Measurements from ENCODE around the gene SLC25A36. TPM values are rescaled to one million over a fixed set of nuclear protein-coding genes. Genes with fewer than 3 reads are reported as not detected.

Gene SLC25A36
- total and polyA plus RNA-seq, 2 donors (not counting 3 experiments of a cell fraction or from before 2014, with no cell fraction given): 17.7 to 38.8 TPM

- no peaks in the 10 kb centered on the region for H3K9me1 ChIP-seq (replicated peaks; ENCODE audit: control insufficient read depth, extremely low read depth, insufficient read depth, low read length)
- peaks cover 0 to 8% of the 10 kb centered on the region in 2 experiments for H3K27me3 ChIP-seq (ENCODE audit: control insufficient read depth in 2 of 2, insufficient read depth in 2 of 2, low read length in 2 of 2)
- DNase-seq (ENCODE audit: low read depth, low spot score) (no peak), FAIRE-seq (no peak)
- H2AFZ ChIP-seq (ENCODE audit: low read depth, low read length): no peak overlapping the region
- TF ChIP-seq POLR2AphosphoS5 (IDR thresholded peaks at IDR 0.05; ENCODE audit: insufficient read depth, low read depth, low read length) (no peak), MYC (IDR thresholded peaks at IDR 0.05; ENCODE audit: low read depth, low read length) (no peak), GATA2 (IDR thresholded peaks at IDR 0.05; ENCODE audit: insufficient read depth, insufficient read length, low read depth, low read length) (no peak), EZH2 (IDR thresholded peaks at IDR 0.05; ENCODE audit: borderline replicate concordance, low read depth, low read length, severe bottlenecking) (no peak), JUN (IDR thresholded peaks at IDR 0.05; ENCODE audit: borderline replicate concordance, insufficient read depth, insufficient read length, low read depth) (no peak), POLR2A (IDR thresholded peaks at IDR 0.05; ENCODE audit: low read depth, low read length) (no peak), MAX (IDR thresholded peaks at IDR 0.05; ENCODE audit: insufficient read depth, insufficient read length) (no peak), CTCF (IDR thresholded peaks at IDR 0.05; ENCODE audit: extremely low read depth in 1 of 2, insufficient read depth in 1 of 2, low read depth in 1 of 2, low read length in 2 of 2) (no peak), FOS (IDR thresholded peaks at IDR 0.05; ENCODE audit: borderline replicate concordance, insufficient read depth, low read length) (no peak)
- H3K9ac ChIP-seq (replicated peaks; ENCODE audit: extremely low read depth, insufficient read depth, low read length): no peak overlapping the region
- no peaks in the 10 kb centered on the region for H3K36me3 ChIP-seq (ENCODE audit: control insufficient read depth in 2 of 2, extremely low read depth in 1 of 2, insufficient read depth in 2 of 2, low read length in 2 of 2)
- dilution Hi-C loops (cut with MboI; ENCODE audit: extremely low pct_ligation_motif_present, low sequenced_read_pairs) (no loop called here), intact Hi-C loops (cut with micrococcal nuclease) (no loop called here)
- no peaks in the 10 kb centered on the region for H4K20me1 ChIP-seq (replicated peaks; ENCODE audit: control insufficient read depth, extremely low read depth, insufficient read depth, low read length)
- no peak overlapping the region for H3K4me3 ChIP-seq (replicated peaks in 1 of 3; ENCODE audit: insufficient read depth in 1 of 3, low read depth in 1 of 3, low read length in 3 of 3)
- H3K27ac ChIP-seq (ENCODE audit: insufficient read depth, low read depth, low read length): no peak overlapping the region
- no peaks in the 10 kb centered on the region for H3K79me2 ChIP-seq (ENCODE audit: control insufficient read depth, insufficient read depth, low read length)
- no TSS peak for BruUV-seq (replicated peaks)
- H3K4me2 ChIP-seq (ENCODE audit: insufficient read depth, low read length): no peak overlapping the region
- ChIA-PET POLR2A (no interaction called here), CTCF (interaction anchor here (1.5 kb wide), 1 partner anchor 85 kb away, joined by 3 read pairs; no protein-coding TSS in a partner anchor)
- no peaks in the 10 kb centered on the region for H3K9me3 ChIP-seq (replicated peaks; ENCODE audit: control insufficient read depth, insufficient read depth, low read length)
- H3K4me1 ChIP-seq (ENCODE audit: control insufficient read depth, extremely low read depth, insufficient read depth, low read length): no peaks in the 10 kb centered on the region
Observed at GRCh38 chr3:141021261-141021660, 79.6 kb downstream of the SLC25A36 start.

Other genes starting within 250 kb of the SLC25A36 start
- 0.14 and 0.22 TPM in 2 replicates for gene SPSB4, start 109.5 kb downstream of the SLC25A36 start, total RNA-seq
- 0.06 TPM in 1 of 2 replicates, not detected in the other for gene SPSB4, start 109.5 kb downstream of the SLC25A36 start, polyA plus RNA-seq

Data from endothelial cell of umbilical vein (primary cell).